ENCODE measurements around the gene ZZZ3. TPM values are rescaled to one million over a fixed set of nuclear protein-coding genes. Genes with fewer than 3 reads are reported as not detected.

ZZZ3 gene
- total and polyA plus RNA-seq, 2 of the 13 experiments (the other 11 are each of a cell fraction or from before 2014, with no cell fraction given) = 18.1 to 50.2 TPM

DNA sequence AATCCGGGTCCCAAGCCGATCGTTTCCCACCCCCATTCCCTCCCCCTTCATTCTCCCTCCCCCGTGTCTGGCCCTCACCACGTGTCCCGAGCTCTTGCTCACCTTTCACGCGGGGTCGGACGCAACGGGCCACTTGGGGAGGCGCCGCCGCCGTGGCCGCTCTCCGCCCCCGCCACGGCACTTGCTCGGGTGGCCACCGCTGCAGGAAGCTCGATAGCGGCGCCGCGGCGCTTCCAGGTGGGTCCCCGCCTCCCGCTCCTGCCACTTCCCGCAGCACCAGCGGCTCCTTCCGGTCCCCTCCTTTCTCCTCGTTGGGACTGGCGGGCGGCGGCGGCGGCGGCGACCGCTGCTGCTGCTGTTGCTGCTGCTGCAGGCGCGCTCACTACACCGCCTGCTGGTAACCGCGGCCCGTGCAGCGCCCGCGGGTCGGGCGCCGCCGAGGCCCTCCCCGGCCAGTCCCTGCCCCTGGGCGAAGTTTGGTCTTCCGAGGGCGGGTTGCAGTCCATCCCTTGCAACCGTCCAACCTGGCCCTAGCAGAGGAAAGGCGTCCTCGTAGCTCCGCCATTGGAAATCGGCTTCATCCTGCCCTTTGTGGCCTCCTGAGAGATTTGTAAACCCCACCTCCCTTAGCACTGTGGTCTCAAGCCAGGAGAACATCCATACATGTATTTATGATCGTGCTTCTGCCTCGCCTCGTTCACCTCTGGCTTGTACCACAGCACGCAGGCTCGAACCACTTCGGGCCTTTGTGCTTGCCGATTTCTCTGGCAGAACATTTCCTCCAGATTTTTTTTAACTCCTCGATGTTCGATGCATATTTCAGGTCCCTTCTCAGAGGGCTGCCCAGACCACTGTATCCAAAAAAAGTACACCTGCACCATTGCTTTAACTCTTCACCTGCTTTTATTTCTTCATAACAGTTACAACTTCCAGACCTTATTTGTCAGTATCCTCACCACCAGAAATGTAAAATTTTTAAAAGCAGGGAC lies 996 bp upstream of the ZZZ3 start (continued):
- TF ChIP-seq ZNF597 (CRISPR knock-in tag; IDR thresholded peaks at IDR 0.05) = no peak
- TF ChIP-seq ADNP (CRISPR knock-in tag; IDR thresholded peaks at IDR 0.05) = no peak
- TF ChIP-seq HNF1A (IDR thresholded peaks at IDR 0.05; ENCODE audit: low read depth) = no peak
- peak; percentile 9; the same call in 1 of the 2 replicates for TF ChIP-seq HNF1A (CRISPR knock-in tag; IDR thresholded peaks at IDR 0.05; ENCODE audit: borderline replicate concordance)
- TF ChIP-seq, protein P1, sequence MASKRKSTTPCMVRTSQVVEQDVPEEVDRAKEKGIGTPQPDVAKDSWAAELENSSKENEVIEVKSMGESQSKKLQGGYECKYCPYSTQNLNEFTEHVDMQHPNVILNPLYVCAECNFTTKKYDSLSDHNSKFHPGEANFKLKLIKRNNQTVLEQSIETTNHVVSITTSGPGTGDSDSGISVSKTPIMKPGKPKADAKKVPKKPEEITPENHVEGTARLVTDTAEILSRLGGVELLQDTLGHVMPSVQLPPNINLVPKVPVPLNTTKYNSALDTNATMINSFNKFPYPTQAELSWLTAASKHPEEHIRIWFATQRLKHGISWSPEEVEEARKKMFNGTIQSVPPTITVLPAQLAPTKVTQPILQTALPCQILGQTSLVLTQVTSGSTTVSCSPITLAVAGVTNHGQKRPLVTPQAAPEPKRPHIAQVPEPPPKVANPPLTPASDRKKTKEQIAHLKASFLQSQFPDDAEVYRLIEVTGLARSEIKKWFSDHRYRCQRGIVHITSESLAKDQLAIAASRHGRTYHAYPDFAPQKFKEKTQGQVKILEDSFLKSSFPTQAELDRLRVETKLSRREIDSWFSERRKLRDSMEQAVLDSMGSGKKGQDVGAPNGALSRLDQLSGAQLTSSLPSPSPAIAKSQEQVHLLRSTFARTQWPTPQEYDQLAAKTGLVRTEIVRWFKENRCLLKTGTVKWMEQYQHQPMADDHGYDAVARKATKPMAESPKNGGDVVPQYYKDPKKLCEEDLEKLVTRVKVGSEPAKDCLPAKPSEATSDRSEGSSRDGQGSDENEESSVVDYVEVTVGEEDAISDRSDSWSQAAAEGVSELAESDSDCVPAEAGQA (IDR thresholded peaks at IDR 0.05; ENCODE audit: low read depth) = no peak; the same call in 1 of the 2 replicates
- TF ChIP-seq, protein P1 (CRISPR knock-in tag; IDR thresholded peaks at IDR 0.05; ENCODE audit: borderline replicate concordance) = no peak
- TF ChIP-seq ZNF260 (CRISPR knock-in tag; IDR thresholded peaks at IDR 0.05; ENCODE audit: borderline replicate concordance, low read depth) = no peak
- peak; percentile 59 for TF ChIP-seq FOXO1 (CRISPR knock-in tag; IDR thresholded peaks at IDR 0.05)
- TF ChIP-seq MTA3 (CRISPR knock-in tag; IDR thresholded peaks at IDR 0.05) = no peak
- TF ChIP-seq, protein P2, sequence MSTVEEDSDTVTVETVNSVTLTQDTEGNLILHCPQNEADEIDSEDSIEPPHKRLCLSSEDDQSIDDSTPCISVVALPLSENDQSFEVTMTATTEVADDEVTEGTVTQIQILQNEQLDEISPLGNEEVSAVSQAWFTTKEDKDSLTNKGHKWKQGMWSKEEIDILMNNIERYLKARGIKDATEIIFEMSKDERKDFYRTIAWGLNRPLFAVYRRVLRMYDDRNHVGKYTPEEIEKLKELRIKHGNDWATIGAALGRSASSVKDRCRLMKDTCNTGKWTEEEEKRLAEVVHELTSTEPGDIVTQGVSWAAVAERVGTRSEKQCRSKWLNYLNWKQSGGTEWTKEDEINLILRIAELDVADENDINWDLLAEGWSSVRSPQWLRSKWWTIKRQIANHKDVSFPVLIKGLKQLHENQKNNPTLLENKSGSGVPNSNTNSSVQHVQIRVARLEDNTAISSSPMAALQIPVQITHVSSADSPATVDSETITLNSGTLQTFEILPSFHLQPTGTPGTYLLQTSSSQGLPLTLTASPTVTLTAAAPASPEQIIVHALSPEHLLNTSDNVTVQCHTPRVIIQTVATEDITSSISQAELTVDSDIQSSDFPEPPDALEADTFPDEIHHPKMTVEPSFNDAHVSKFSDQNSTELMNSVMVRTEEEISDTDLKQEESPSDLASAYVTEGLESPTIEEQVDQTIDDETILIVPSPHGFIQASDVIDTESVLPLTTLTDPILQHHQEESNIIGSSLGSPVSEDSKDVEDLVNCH (CRISPR knock-in tag; IDR thresholded peaks at IDR 0.05) = no peak

Measured in HepG2 (cell line).